ENCODE data around the gene ST8SIA4. TPM values are rescaled to one million over a fixed set of nuclear protein-coding genes. Genes with fewer than 3 reads are reported as not detected.

The ST8SIA4 gene
- total RNA-seq, 2 donors from 2014 or later = 25.2 to 47.0 TPM

- no peaks in the 10 kb centered on the region for H3K9me3 ChIP-seq (ENCODE audit: control insufficient read depth, low read length)
- H3K9me3 Mint-ChIP-seq = no peaks in the 10 kb centered on the region
- no peak overlapping the region for H3K27ac ChIP-seq (ENCODE audit: low read depth, low read length)
- no peak overlapping the region for H3K9ac ChIP-seq (ENCODE audit: extremely low read depth, low read length, poor library complexity, severe bottlenecking)
- 90 to 95% methylated on average over 2 to 3 of the region's 4 CpGs for WGBS, 2 experiments (ENCODE audit: insufficient coverage in 1 of 2, insufficient read length in 1 of 2)
- TF ChIP-seq CTCF (conservative IDR thresholded peaks at IDR 0.05) = no peak
- H3K27me3 Mint-ChIP-seq (ENCODE audit: insufficient read depth) = peaks cover 1% of the 10 kb centered on the region
- H3K4me1 ChIP-seq (ENCODE audit: control insufficient read depth, insufficient read depth, low read length) = no peaks in the 10 kb centered on the region
- H3K36me3 ChIP-seq (ENCODE audit: control insufficient read depth, insufficient read depth, low read length) = no peaks in the 10 kb centered on the region
- no peak overlapping the region for H3K4me3 Mint-ChIP-seq
- no peak overlapping the region for H3K4me3 ChIP-seq (ENCODE audit: low read length)
- H3K27me3 ChIP-seq (ENCODE audit: control insufficient read depth, insufficient read depth, low read length, poor library complexity, severe bottlenecking) = no peaks in the 10 kb centered on the region
- DNase-seq = no peak
- H3K36me3 Mint-ChIP-seq (ENCODE audit: low read depth) = no peaks in the 10 kb centered on the region
- H3K4me1 Mint-ChIP-seq = peaks cover 15% of the 10 kb centered on the region
- no peak overlapping the region for H3K27ac Mint-ChIP-seq
Measured at GRCh38 chr5:100768221-100768620, 134.9 kb downstream of the ST8SIA4 start.

- Mint-ChIP-seq H3K4me1 (peaks cover 14% of the 10 kb centered on the region), H3K36me3 (ENCODE audit: low read depth) (no peaks in the 10 kb centered on the region), H3K27me3 (ENCODE audit: insufficient read depth) (peaks cover 14% of the 10 kb centered on the region), H3K9me3 (no peaks in the 10 kb centered on the region), H3K27ac (no peak overlapping the region), H3K4me3 (no peak overlapping the region)
- WGBS, 2 experiments (ENCODE audit: insufficient coverage in 1 of 2, insufficient read length in 1 of 2) = 60 to 88% methylated on average over 1 of the region's 1 CpG
- no peak for DNase-seq
- no peaks in the 10 kb centered on the region for H3K4me1 ChIP-seq (ENCODE audit: control insufficient read depth, insufficient read depth, low read length)
- no peaks in the 10 kb centered on the region for H3K9me3 ChIP-seq (ENCODE audit: control insufficient read depth, low read length)
- H3K4me3 ChIP-seq (ENCODE audit: low read length) = no peak overlapping the region
- no peaks in the 10 kb centered on the region for H3K36me3 ChIP-seq (ENCODE audit: control insufficient read depth, insufficient read depth, low read length)
- no peak for TF ChIP-seq CTCF (conservative IDR thresholded peaks at IDR 0.05)
- H3K27ac ChIP-seq (ENCODE audit: low read depth, low read length) = no peak overlapping the region
- no peak overlapping the region for H3K9ac ChIP-seq (ENCODE audit: extremely low read depth, low read length, poor library complexity, severe bottlenecking)
- no peaks in the 10 kb centered on the region for H3K27me3 ChIP-seq (ENCODE audit: control insufficient read depth, insufficient read depth, low read length, poor library complexity, severe bottlenecking)
Measured at GRCh38 chr5:100762995-100763394, 140.1 kb downstream of the ST8SIA4 start.

GRCh38 chr5:100762108-100762507, 141.0 kb downstream of the ST8SIA4 start:
- H3K9me3 Mint-ChIP-seq = no peaks in the 10 kb centered on the region
- no peaks in the 10 kb centered on the region for H3K36me3 Mint-ChIP-seq (ENCODE audit: low read depth)
- no peak overlapping the region for H3K4me3 Mint-ChIP-seq
- Histone ChIP-seq H3K9me3 (ENCODE audit: control insufficient read depth, low read length) (no peaks in the 10 kb centered on the region), H3K4me1 (ENCODE audit: control insufficient read depth, insufficient read depth, low read length) (no peaks in the 10 kb centered on the region), H3K4me3 (ENCODE audit: low read length) (no peak overlapping the region), H3K9ac (ENCODE audit: extremely low read depth, low read length, poor library complexity, severe bottlenecking) (no peak overlapping the region), H3K27ac (ENCODE audit: low read depth, low read length) (no peak overlapping the region), H3K36me3 (ENCODE audit: control insufficient read depth, insufficient read depth, low read length) (no peaks in the 10 kb centered on the region), H3K27me3 (ENCODE audit: control insufficient read depth, insufficient read depth, low read length, poor library complexity, severe bottlenecking) (no peaks in the 10 kb centered on the region)
- TF ChIP-seq CTCF (conservative IDR thresholded peaks at IDR 0.05) = no peak
- no peak overlapping the region for H3K27ac Mint-ChIP-seq
- H3K4me1 Mint-ChIP-seq = peaks cover 18% of the 10 kb centered on the region
- no peak for DNase-seq
- peaks cover 14% of the 10 kb centered on the region for H3K27me3 Mint-ChIP-seq (ENCODE audit: insufficient read depth)
